ENCODE results near the gene HES3.

DNA sequence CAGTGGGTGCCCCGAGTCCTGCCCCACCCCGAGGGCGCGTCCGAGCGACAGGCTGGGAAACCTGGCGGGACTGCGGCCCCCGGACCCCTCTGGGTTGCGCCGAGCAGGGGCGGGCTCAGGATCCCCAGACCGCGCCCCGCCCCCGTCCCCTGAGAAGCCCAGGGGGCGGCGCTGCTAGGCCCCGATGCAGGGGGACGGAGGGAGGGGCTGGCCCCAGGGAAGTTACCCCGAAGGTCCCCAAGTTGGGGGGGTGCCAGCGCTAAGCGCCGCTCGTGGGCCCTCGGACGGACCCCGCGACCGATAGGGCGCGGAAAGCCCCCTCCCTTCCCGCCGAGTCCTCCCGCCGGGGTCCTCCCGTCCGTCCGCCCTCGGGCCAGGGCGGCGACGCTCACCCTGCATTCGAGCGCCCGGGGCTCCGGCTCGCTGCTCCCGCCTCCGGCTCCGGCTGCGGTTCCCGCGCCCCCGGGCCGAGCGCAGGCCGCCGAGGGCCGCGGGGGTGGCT lies 16.5 kb downstream of the HES3 start:
- no peak for TF ChIP-seq SPI1 (IDR thresholded peaks at IDR 0.05; ENCODE audit: low read depth, low read length)
- TF ChIP-seq POLR2A (IDR thresholded peaks at IDR 0.05; ENCODE audit: low read depth, low read length), result no peak
- no peak for TF ChIP-seq POLR2AphosphoS5 (IDR thresholded peaks at IDR 0.05; ENCODE audit: low read depth, low read length)

All from GM12891 (cell line).